GM12891 (cell line): ENCODE data around the gene SLC4A1AP.

Source experiments
- POLR2A ChIP-seq: IDR thresholded peaks from 2 replicates; pipeline ENCODE4 v1.6.1; 2011; ENCODE audit warnings: low read depth, low read length, control low read depth
- POLR2AphosphoS5 ChIP-seq: IDR thresholded peaks from 2 replicates; pipeline ENCODE4 v1.6.1; 2011; ENCODE audit warnings: low read depth, low read length, control low read depth
- TAF1 ChIP-seq: IDR thresholded peaks from 2 replicates; pipeline ENCODE4 v1.6.1; 2011; ENCODE audit warnings: low read depth, low read length, control low read depth

- TF ChIP-seq POLR2AphosphoS5 (no peak), POLR2A (no peak), TAF1 (no peak)
Observed at GRCh38 chr2:27701676-27702075, 38.0 kb downstream of the SLC4A1AP start.
